Body of pancreas (tissue), 4 donors: ENCODE measurements around the gene TPM2.

Experiments
- CTCF ChIP-seq, 7 experiments: fragments of 450-650 bp in 4 of 7; fragments of 200-600 bp in 3 of 7; sonication (generic) in 3 of 7; IDR thresholded peaks; one replicate each; pipeline ENCODE4 v1.5.1; 2016 to 2019; ENCODE audit warnings: antibody characterized with exemption in 7 of 7
- POLR2A ChIP-seq, 3 donors: fragments of 450-650 bp; IDR thresholded peaks; one replicate each; pipeline ENCODE4 v1.6.1; 2016; ENCODE audit warnings: antibody characterized with exemption in 3 of 3, mild to moderate bottlenecking in 2 of 3

- TF ChIP-seq CTCF (IDR thresholded peaks at IDR 0.05), result no peak
- no peak for TF ChIP-seq POLR2A (IDR thresholded peaks at IDR 0.05)
Measured at GRCh38 chr9:35652829-35653209, 36.9 kb downstream of the TPM2 start.
